Neural cell (in vitro differentiated cells): ENCODE measurements around the gene TYW5. TPM values are rescaled to one million over a fixed set of nuclear protein-coding genes. Genes with fewer than 3 reads are reported as not detected.

ENCODE experiments used
- H2AFZ ChIP-seq: fragments of 200-600, 300-800 bp; sonication (generic), shearing (Covaris generic); 2 replicates; pipeline ENCODE4 v1.6.0; 2014; ENCODE audit warnings: low read depth, mild to moderate bottlenecking, antibody characterized with exemption, low read length, moderate library complexity
- H3F3A ChIP-seq: fragments of 200-600 bp; shearing (Covaris generic); 2 replicates; pipeline ENCODE4 v1.6.1; 2016; ENCODE audit warnings: mild to moderate bottlenecking, moderate library complexity, mixed read lengths, antibody characterized with exemption, low read length; ENCODE audit not compliant: insufficient read depth, poor library complexity, severe bottlenecking
- H3K27ac ChIP-seq: fragments of 200-600, 300-800 bp; sonication (generic), shearing (Covaris generic); 2 replicates; pipeline ENCODE4 v1.5.1; 2014; ENCODE audit warnings: mild to moderate bottlenecking, low read length, moderate library complexity
- H3K27me3 ChIP-seq: fragments of 300-800, 200-600 bp; sonication (generic), shearing (Covaris generic); 2 replicates; pipeline ENCODE4 v1.6.0; 2014; ENCODE audit warnings: mild to moderate bottlenecking, low read depth, low read length, moderate library complexity; ENCODE audit not compliant: insufficient read depth
- H3K36me3 ChIP-seq: fragments of 300-800, 200-600 bp; sonication (generic), shearing (Covaris generic); 2 replicates; pipeline ENCODE4 v1.5.1; 2014; ENCODE audit warnings: mild to moderate bottlenecking, antibody characterized with exemption, low read length, moderate library complexity; ENCODE audit not compliant: insufficient read depth
- H3K4me2 ChIP-seq: fragments of 300-800, 200-600 bp; sonication (generic), shearing (Covaris generic); 2 replicates; pipeline ENCODE4 v1.6.0; 2014; ENCODE audit warnings: mild to moderate bottlenecking, low read length
- H3K4me3 ChIP-seq: fragments of 300-800, 200-600 bp; sonication (generic), shearing (Covaris generic); 2 replicates; pipeline ENCODE4 v1.5.1; 2014; ENCODE audit warnings: mild to moderate bottlenecking, low read length, moderate library complexity
- H3K79me2 ChIP-seq: fragments of 200-600 bp; shearing (Covaris generic); replicated peaks from 2 replicates; pipeline ENCODE4 v1.6.0; 2014; ENCODE audit warnings: mild to moderate bottlenecking, low read length, moderate library complexity; ENCODE audit not compliant: insufficient read depth
- H3K9ac ChIP-seq: fragments of 300-800, 200-600 bp; sonication (generic), shearing (Covaris generic); 2 replicates; pipeline ENCODE4 v1.6.1; 2016; ENCODE audit warnings: mild to moderate bottlenecking, low read length, mixed read lengths
- H3K9me2 ChIP-seq: fragments of 200-600 bp; shearing (Covaris generic); 2 replicates; pipeline ENCODE4 v1.6.1; 2016; ENCODE audit warnings: mild to moderate bottlenecking, low read length, mixed read lengths; ENCODE audit not compliant: insufficient read depth
- H3K9me3 ChIP-seq: fragments of 200-600, 300-800 bp; sonication (generic), shearing (Covaris generic); 2 replicates; pipeline ENCODE4 v1.6.1; 2016; ENCODE audit warnings: mild to moderate bottlenecking, mixed run types, low read length, moderate library complexity, mixed read lengths
- H4K20me1 ChIP-seq: fragments of 200-600 bp; shearing (Covaris generic); 2 replicates; pipeline ENCODE4 v1.6.1; 2016; ENCODE audit warnings: mild to moderate bottlenecking, mixed run types; ENCODE audit not compliant: insufficient read depth
- EP300 ChIP-seq: fragments of 450-650 bp; conservative IDR thresholded peaks from 2 replicates; pipeline ENCODE4 v1.6.1; 2014; ENCODE audit warnings: antibody characterized with exemption, mild to moderate bottlenecking, moderate library complexity; ENCODE audit not compliant: poor library complexity, severe bottlenecking
- EZH2 ChIP-seq: fragments of 200-600, 300-800 bp; shearing (Covaris generic), sonication (generic); IDR thresholded peaks from 2 replicates; pipeline ENCODE4 v1.6.1; 2014; ENCODE audit warnings: antibody characterized with exemption, low read length, borderline replicate concordance, mild to moderate bottlenecking; ENCODE audit not compliant: insufficient read depth, poor library complexity, severe bottlenecking
- MXI1 ChIP-seq: fragments of 450-650 bp; conservative IDR thresholded peaks from 2 replicates; pipeline ENCODE4 v1.6.1; 2014; ENCODE audit warnings: antibody characterized with exemption, mild to moderate bottlenecking; ENCODE audit not compliant: poor library complexity, severe bottlenecking
- POLR2AphosphoS5 ChIP-seq: IDR thresholded peaks from 2 replicates; pipeline ENCODE4 v1.6.1; 2012
- RAD21 ChIP-seq: fragments of 450-650 bp; conservative IDR thresholded peaks from 2 replicates; pipeline ENCODE4 v1.6.1; 2014; ENCODE audit warnings: antibody characterized with exemption, mild to moderate bottlenecking, moderate library complexity
- SMC3 ChIP-seq: fragments of 450-650 bp; conservative IDR thresholded peaks from 2 replicates; pipeline ENCODE4 v1.6.1; 2014; ENCODE audit warnings: antibody characterized with exemption, mild to moderate bottlenecking, moderate library complexity; ENCODE audit not compliant: poor library complexity
- TAF1 ChIP-seq: IDR thresholded peaks from 2 replicates; pipeline ENCODE4 v1.6.1; 2012; ENCODE audit warnings: low read depth
- polyA plus RNA-seq: library from polyadenylated mRNA; depleted of rRNA; stranded (reverse); fragments of >200 nt; gene quantifications from 2 replicates; pipeline ENCODE4 v1.2.3, GENCODE V29; 2014
- TF ChIP-seq, protein P1 (sequence below): IDR thresholded peaks from 2 replicates; pipeline ENCODE4 v1.6.1; 2012; ENCODE audit warnings: borderline replicate concordance
- TF ChIP-seq, protein P2 (sequence below): fragments of 450-650 bp; IDR thresholded peaks from 2 replicates; pipeline ENCODE4 v1.5.1; 2014; ENCODE audit warnings: antibody characterized with exemption, mild to moderate bottlenecking, moderate library complexity; ENCODE audit not compliant: poor library complexity, severe bottlenecking

Gene TYW5
- polyA plus RNA-seq, 1 donor from 2014 or later = 15.2 TPM

DNA sequence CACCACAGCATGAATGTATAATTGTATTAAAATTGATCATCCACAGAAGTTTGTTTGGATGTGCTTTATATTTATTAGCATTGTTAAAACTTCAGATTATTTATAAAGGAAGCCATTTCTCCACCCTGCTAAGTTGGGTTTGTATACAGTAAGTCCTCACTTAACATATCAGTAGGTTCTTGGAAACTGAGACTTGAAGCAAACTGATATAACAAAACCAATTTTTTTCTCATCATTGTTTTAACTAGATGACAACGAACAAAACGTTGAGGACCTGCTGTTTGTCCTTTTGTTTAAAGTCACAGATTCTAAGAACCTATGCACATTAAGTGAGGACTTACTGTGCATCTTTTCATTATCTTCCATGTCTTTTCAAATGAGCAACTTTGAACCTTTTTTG, 27.1 kb downstream of the TYW5 start:
- no peaks in the 10 kb centered on the region for H3K9me2 ChIP-seq
- no peak overlapping the region for H3K27ac ChIP-seq
- no peaks in the 10 kb centered on the region for H3K9me3 ChIP-seq
- no peak overlapping the region for H2AFZ ChIP-seq
- no peak overlapping the region for H3K9ac ChIP-seq
- TF ChIP-seq MXI1 (no peak), EZH2 (no peak), RAD21 (no peak)
- no peak overlapping the region for H3K4me2 ChIP-seq
- no peak overlapping the region for H3K4me3 ChIP-seq
- no peaks in the 10 kb centered on the region for H3F3A ChIP-seq
- peaks cover 18% of the 10 kb centered on the region for H3K36me3 ChIP-seq
- H4K20me1 ChIP-seq = no peaks in the 10 kb centered on the region
- H3K27me3 ChIP-seq = no peaks in the 10 kb centered on the region
- peaks cover 16% of the 10 kb centered on the region for H3K79me2 ChIP-seq

DNA sequence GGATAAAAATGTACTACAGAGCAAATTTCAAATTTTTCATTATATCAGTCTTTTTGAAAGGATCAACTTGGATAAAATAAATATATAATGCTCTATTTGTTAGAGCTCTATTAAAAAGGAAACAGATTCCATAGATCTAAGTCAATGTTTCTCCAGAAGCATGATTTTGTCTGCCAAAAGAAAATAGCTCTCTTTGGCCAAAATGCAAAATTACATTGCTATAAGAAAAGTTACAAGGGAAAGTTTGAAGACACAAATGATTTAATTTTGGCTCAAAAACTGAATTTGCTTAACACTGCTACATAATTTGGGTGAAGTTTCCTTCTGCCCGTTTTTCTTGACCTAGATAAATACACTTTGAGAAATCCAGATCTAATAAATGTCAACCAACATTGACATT, 28.5 kb downstream of the TYW5 start:
- H3K36me3 ChIP-seq = peaks cover 11% of the 10 kb centered on the region
- H3K9me3 ChIP-seq = no peaks in the 10 kb centered on the region
- H4K20me1 ChIP-seq = no peaks in the 10 kb centered on the region
- peaks cover 29% of the 10 kb centered on the region for H3K79me2 ChIP-seq
- no peaks in the 10 kb centered on the region for H3K27me3 ChIP-seq
- no peak overlapping the region for H3K4me3 ChIP-seq
- no peak overlapping the region for H3K4me2 ChIP-seq
- no peaks in the 10 kb centered on the region for H3F3A ChIP-seq
- TF ChIP-seq TAF1 = no peak
- no peak for TF ChIP-seq MXI1
- no peak for TF ChIP-seq EZH2
- no peak overlapping the region for H3K9ac ChIP-seq
- no peak overlapping the region for H2AFZ ChIP-seq
- no peaks in the 10 kb centered on the region for H3K9me2 ChIP-seq
- no peak overlapping the region for H3K27ac ChIP-seq

DNA sequence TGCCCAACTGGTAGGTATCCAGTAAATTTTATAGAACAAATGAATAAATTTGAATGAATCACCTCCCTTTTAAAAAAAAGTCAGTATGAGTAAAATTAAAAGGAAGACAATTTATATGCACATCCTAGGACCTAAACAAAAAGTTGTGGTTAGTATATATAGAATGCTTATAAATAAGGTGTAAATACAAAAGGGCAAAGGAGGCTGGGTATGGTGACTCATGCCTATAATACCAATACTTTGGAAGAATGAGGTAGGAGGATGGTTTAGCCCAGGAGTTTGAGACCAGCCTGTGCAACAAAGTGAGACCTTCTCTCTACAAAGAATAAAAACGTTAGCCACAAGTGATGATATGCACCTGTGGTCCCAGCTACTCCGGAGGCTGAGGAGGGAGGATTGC, 31.4 kb downstream of the TYW5 start:
- TF ChIP-seq TAF1 (no peak), EP300 (no peak), POLR2AphosphoS5 (no peak), EZH2 (no peak), MXI1 (no peak), SMC3 (no peak), RAD21 (no peak)
- TF ChIP-seq, protein P1, sequence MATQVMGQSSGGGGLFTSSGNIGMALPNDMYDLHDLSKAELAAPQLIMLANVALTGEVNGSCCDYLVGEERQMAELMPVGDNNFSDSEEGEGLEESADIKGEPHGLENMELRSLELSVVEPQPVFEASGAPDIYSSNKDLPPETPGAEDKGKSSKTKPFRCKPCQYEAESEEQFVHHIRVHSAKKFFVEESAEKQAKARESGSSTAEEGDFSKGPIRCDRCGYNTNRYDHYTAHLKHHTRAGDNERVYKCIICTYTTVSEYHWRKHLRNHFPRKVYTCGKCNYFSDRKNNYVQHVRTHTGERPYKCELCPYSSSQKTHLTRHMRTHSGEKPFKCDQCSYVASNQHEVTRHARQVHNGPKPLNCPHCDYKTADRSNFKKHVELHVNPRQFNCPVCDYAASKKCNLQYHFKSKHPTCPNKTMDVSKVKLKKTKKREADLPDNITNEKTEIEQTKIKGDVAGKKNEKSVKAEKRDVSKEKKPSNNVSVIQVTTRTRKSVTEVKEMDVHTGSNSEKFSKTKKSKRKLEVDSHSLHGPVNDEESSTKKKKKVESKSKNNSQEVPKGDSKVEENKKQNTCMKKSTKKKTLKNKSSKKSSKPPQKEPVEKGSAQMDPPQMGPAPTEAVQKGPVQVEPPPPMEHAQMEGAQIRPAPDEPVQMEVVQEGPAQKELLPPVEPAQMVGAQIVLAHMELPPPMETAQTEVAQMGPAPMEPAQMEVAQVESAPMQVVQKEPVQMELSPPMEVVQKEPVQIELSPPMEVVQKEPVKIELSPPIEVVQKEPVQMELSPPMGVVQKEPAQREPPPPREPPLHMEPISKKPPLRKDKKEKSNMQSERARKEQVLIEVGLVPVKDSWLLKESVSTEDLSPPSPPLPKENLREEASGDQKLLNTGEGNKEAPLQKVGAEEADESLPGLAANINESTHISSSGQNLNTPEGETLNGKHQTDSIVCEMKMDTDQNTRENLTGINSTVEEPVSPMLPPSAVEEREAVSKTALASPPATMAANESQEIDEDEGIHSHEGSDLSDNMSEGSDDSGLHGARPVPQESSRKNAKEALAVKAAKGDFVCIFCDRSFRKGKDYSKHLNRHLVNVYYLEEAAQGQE = no peak
- TF ChIP-seq, protein P2, sequence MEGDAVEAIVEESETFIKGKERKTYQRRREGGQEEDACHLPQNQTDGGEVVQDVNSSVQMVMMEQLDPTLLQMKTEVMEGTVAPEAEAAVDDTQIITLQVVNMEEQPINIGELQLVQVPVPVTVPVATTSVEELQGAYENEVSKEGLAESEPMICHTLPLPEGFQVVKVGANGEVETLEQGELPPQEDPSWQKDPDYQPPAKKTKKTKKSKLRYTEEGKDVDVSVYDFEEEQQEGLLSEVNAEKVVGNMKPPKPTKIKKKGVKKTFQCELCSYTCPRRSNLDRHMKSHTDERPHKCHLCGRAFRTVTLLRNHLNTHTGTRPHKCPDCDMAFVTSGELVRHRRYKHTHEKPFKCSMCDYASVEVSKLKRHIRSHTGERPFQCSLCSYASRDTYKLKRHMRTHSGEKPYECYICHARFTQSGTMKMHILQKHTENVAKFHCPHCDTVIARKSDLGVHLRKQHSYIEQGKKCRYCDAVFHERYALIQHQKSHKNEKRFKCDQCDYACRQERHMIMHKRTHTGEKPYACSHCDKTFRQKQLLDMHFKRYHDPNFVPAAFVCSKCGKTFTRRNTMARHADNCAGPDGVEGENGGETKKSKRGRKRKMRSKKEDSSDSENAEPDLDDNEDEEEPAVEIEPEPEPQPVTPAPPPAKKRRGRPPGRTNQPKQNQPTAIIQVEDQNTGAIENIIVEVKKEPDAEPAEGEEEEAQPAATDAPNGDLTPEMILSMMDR = no peak
- no peak overlapping the region for H2AFZ ChIP-seq
- H3K27ac ChIP-seq = no peak overlapping the region
- H3K9me2 ChIP-seq = no peaks in the 10 kb centered on the region
- no peaks in the 10 kb centered on the region for H3F3A ChIP-seq
- H3K4me2 ChIP-seq = no peak overlapping the region
- H3K9me3 ChIP-seq = no peaks in the 10 kb centered on the region
- no peaks in the 10 kb centered on the region for H3K27me3 ChIP-seq
- no peaks in the 10 kb centered on the region for H4K20me1 ChIP-seq
- no peak overlapping the region for H3K4me3 ChIP-seq
- no peak overlapping the region for H3K9ac ChIP-seq
- peaks cover 47% of the 10 kb centered on the region for H3K79me2 ChIP-seq
- peaks cover 11% of the 10 kb centered on the region for H3K36me3 ChIP-seq
